ENCODE measurements around the gene PDE1A.

PDE1A gene

DNA sequence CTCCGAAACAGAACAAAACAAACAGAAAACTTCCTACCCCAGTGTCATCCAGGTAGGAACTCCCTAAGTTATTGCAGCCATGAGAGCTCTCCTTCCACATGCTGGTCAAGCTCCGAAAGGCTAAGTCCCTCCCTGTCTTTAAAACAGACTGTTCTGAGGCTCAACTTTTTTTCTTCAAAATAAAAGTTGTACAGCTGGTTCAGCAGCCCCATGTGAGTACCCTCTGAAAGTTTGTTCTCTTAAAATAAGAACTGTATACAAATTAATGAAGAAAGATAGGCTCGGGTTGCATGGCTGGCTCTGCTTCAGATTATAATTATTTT lies at the start of gene PDE1A:
Gene PDE1A, minus strand, starts transcription at position 119 of the 323 bp plus-strand sequence.
- no peak for DNase-seq

DNA sequence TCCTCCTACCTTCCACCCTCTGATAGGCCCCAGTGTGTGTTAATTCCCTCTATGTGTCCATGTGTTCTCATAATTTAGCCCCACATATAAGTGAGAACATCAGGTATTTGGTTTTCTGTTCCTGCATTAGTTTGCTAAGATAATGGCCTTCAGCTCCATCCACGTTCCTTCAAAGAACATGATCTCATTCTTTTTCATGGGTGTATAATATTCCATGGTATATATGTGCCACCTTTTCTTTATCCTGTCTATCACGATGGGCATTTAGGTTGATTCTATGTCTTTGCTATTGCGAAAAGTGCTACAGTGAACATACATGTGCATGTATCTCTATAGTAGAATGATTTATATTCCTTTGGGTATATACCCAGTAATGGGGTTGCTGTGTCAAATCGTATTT lies 46.8 kb upstream of the PDE1A start:
- DNase-seq, result no peak

DNA sequence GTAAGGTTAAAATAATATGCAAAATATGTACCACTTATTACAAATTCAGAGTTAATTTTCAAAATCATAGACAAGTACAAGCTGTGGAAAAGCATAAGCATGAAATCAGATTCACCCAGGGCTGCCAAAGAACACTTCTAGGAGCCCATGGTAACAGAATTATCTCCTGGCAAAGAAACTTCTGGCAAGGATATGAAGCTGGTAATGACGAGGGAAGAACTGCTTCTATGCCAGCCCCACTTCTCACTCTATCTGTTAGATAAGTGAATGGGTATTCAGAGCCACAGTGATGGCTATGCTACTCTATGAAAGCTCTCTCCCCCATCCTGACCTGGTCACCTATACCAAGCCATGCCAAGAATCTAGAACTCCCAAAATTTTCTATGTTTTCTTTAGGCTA lies 36.9 kb upstream of the PDE1A start:
- no peak for DNase-seq

DNA sequence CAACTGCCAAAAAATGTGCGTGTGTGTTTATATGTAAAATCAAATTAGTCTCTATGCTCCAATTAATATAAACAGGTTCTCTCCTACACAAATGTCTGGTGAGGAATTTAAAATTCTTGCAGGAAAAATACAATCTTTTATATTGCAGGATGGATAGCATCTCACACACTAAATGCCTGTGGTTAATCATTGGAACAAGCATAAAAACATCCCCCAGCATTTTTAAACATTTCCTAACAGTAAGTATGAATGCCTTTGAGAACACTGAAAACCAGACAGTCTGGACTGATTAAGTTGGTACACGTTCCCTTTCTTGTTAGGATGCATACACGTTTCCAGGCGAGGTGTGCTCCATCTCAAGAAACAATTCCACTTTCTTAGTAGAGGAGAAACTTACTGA lies 29.9 kb upstream of the PDE1A start:
- no peak for DNase-seq

DNA sequence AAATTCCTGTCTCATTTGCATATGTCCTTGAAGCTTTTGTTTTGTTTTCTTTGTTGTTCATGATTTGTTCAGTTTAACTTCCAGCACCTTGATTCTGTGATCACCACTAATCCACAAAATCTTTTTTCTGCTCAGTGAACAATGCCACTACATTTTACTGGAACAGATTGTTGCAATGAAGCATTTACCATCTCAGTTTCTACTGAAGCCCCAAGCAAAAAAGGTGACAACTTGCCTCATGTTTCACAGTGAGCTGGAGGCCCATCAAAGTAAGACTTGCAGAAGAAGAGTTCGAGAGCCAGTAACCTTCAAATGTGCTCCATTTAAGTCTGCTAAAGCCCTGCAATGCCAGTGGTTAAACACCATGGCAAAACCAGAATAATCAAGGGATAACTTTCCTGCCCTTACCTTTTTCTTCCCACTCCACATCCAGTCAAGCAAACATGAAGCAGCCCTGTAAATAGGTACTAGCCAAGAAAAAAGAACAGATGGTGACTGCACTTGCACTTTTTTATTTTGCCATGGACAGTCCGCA lies 25.7 kb upstream of the PDE1A start:
- DNase-seq, result no peak

DNA sequence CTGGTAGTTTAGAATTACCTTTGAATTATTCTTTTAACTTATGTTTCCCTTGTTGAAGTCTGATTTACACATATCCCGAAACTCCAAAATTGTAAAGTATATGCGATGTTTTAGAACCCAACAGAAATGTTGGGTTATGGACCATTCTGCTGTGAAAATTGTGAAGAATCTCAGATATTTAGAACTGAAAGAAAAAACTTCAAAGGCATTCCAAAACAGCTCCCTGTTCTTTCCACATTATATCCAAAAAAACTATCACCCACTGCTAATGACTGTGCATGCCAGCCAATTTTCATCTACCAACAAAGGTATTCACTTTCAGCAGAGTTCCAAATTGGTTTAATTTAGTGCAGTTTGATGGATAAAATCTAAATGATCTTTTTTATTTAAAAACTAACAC lies 21.5 kb upstream of the PDE1A start:
- no peak for DNase-seq

DNA sequence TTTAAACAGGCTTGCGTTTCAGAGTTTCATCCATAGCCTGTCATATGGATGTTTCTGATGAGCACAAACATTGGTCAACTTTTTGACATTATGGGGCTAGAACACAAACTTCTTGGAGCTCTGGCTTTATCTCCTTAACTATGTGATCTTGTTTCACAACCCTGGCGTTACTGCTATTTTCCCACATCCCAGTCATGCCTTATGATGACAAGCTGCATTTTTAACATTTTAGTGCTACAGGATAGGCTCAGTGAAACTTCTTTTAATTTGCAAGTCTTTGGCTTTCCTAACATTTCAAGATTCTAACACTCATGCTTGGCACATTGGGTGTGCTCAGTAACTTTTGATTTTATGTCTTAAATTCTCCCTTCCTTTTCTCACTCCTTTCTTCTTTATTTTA lies 21.0 kb upstream of the PDE1A start:
- DNase-seq, result no peak

DNA sequence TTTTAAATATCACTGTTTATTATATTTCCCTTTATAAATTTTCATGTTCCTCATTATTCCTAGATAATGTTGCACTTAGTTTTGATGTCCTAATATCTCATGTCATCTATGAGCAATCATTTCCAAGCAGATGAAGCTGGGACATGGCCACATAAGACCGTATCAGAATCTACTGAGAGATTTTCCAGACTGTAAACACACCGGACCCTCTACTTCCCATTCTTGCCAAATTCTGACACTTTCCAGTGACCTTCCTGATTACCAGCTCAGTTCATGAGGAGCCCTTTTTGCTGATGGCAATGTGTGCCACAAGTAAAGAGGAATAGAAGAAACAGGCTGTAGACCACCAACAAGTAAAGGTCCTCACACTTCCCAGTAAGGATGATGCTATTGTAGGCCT lies 20.3 kb upstream of the PDE1A start:
- DNase-seq, result no peak

DNA sequence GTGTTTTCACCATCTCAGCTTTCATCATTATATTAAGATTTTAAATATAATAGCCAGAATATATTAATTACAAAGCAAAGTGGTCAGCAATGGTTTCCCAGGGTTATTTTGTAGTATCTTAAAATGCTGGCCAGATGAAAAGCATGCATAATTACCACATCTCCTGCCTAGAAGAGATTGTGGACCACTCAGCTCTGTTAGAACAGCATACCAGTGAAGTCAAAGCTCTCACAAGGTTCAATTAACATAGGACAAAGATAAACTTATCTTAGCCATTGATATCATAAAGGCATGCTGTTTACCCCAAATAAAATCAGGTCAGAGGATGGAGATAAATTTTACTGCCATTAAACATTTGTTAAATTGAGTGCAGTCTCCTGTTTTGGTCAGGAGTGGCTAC lies 19.3 kb upstream of the PDE1A start:
- no peak for DNase-seq

DNA sequence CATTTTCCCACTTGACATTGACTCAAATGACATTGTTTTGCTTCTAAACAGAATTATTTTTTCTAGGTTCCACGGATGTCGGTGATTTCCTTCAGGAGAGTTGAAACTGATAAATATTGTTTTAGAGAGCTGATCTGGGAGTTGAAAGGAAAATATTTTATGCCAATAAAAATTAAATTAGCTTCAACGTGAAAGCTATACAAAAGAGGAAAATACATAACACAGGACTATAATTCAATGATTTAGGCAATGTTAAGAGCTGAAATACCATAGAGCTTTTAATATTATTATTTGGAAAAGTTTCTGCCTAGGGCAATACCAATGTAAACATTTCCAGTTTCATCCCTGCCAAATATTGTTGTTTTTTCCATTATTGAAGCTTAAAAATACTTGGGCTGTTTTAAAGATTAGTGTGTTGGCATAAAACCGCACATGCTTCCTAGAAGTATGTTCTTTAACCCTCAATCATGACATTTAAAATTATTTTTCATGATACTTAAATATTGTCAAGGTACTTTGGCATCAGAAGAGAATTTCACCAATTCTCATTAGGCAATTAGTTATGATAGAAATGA lies 18.6 kb upstream of the PDE1A start:
- no peak for DNase-seq

DNA sequence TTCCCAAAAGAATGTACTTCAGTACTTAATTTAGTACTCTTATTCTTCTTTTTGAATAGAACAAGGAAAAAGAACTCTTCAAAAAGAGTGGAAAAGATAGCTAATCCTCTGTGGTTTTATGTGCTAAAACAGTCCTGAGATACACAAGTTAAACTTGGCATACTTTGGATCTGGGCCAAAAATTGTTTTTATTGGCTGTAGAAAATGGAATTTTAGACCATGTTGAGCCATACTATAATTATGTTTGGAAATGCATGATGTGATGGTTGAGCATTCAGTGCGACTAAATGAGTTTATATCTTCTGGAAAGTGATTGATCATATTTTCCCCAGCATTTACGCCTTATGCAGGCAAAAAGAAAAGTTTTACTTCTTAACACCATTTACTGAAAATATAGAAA lies 18.0 kb upstream of the PDE1A start:
- DNase-seq, result no peak

DNA sequence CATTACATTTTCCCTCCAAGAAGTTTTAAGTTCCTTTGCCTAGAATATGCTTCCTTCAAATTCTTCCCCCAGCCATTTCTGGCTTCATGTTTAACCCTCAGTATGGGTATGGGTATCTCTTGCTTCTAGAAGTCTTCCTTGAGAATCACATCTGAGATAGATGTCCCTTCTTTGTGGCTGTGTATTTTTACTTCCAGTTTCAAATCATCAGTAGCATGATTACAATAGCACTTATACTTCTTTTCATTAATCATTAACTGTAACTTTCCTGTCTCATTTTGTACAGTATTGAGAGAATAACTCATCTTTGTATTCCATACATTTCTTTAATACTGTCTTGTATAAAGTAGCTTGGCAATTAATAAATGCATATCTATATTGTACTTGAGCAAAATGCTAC lies 17.3 kb upstream of the PDE1A start:
- no peak for DNase-seq

DNA sequence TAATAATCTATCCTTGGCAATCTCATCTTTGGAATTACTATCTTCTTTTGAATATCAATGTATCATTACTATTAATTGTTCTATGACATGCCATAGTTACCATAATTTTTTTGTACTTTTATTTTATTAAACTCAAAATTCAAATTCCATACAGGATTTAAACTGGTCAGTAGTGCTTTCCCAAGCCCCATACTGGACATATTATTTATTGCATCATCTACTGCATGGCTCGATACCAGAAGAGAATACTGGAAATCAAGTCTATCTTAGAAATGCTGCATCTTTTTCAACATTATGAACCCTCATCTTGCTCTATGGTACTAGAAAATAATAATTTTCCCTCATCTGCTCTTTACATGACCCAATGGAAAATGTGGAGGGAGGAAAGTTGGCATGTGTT lies 9.4 kb upstream of the PDE1A start:
- no peak for DNase-seq

DNA sequence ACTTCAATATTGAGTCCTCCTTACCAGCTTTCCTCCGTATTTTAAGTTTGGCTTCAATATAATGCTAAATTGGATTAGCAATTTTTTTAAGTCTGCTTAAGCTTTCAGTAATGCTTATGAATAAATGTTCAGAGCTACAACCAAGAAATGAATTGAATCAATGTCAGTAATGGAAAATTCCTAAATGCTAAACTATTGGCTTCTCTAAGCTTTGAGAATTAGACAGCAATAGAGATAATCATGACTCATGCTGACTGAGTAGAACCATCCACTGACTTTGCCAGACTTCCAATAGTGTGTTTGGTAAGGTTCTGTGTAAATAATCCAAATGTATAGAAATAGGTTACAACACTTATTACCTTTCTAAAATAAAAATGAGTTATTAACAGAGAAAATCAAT lies 8.9 kb upstream of the PDE1A start:
- no peak for DNase-seq

DNA sequence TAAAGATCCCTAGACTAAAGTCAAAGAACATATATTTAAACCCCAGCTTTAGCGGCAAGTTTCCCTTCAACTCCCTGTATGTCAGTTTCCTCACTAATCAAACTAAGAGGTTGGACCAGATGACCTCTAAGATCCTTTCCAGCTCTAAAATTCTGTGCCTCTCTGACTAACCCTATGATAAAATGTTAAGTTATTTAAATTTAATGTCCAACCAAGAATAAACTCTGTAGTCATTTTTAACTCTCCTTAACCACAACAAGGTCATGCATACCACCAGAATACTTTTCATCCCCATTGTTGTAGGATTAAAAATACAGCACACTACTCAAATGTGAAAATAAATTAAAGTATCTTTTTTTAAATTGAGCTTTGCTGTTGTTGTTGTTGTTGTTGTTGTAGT lies 5.2 kb upstream of the PDE1A start:
- DNase-seq, result no peak

DNA sequence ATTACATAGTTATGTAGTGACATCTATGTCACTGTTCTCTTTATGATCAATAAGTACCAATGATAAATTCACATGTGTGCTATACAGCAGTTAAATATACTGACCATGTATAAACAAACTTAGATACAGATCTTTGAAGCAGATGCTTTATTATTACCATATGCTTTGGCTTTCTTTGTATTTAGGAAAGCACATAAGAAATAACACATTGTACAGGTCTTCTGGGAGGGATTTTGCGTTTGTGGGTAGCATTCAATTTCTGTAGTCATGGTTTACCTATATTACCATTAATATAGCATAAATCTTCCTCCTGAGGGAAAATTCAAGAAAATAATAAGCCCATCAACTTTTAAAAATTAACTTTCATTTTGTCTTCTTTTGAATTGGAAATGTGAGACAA lies 1.6 kb upstream of the PDE1A start:
- no peak for DNase-seq

DNA sequence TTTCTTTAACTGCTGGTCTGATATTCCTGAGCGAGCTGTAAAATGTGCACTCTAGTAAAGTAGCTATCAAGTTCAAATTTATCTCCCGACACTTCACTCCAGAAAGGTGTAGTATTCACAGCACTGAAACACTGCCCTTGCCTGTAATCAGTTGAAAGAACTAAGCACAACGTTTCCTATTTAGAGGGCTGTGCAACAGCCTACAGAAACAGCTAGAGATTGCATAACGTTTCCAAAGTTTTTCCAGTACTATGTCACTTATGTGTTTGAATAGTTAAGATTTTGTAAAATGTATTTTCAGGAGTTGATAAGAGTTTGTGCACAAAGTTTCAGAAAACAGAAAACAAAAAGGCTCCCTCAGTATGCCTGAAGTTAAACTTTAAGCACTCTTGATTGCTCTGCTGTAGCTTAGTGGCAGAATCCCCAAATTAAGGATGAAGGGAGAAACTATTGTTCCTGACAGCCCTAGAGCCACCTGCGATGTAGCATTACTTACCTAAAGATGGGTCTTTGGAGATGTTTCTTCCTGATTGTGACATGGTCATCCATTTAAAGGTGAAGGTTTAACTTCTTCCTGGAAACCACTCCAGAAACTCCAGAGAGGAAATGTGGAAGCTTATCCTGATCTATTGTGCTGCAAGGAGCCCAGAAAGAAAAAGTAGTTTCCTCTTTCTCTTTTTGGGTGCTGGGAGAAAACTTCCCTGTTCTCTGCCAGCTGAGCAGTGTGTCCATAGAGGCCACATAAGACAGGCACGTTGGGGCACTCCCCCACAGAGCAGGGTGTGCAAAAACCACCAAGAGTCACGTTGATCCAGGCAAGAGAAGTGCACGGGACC lies 536 bp downstream of the PDE1A start:
- no peak for DNase-seq

DNA sequence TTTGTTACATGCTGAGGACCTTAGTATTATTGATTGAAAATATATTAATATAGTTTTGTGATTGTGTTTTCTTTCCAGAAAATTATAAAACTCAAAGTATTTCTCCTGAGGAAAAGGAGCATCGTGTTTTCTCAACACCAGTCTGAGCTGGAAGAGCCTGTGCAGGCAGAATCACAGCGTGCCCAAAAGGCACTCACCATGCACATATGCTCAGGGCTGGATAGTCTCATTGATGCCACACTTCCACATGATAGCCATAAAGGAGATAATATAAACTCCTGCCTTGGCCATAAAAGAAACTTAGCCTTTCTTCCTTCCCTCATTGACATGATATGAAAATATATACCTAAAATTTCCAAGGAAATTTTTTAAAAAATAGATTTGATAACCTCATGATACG lies 4.0 kb downstream of the PDE1A start:
- no peak for DNase-seq

DNA sequence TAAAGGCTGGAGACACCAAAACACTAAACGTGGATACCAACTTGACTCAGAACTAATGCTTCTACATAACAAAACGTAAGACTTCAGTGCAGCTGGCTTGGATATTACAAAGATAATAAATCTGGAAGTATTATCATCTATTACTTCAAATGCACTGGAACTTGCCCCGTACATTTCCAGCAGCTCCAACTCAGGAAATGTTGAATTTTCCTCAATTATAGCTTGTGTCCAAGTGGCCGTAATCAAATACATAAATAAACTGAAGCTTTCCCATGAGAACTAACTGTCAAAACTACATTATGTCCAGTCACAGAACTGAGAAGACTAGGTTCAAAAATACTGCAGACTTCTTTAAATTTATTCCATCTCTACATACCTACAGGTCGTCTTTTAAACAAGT lies 6.2 kb downstream of the PDE1A start:
- DNase-seq, result no peak

DNA sequence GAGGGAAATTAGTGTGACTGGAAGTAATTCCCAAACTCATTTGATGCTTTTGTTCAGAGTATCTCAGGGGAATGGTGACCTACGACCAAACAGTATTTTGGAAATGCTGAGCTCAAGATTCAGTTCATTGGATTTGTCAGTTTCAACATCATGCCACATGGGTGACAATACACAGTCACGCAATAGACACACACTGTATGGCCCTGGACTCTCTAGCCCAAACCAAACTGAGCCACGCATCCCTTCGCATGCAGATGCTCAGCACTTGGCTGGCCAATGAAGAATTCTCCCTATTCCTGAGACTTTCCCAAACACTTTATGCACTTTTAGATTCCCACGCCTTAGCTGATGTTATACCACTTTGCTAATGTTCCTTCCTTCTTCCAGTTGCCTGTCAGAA lies 10.0 kb downstream of the PDE1A start:
- DNase-seq, result no peak

DNA sequence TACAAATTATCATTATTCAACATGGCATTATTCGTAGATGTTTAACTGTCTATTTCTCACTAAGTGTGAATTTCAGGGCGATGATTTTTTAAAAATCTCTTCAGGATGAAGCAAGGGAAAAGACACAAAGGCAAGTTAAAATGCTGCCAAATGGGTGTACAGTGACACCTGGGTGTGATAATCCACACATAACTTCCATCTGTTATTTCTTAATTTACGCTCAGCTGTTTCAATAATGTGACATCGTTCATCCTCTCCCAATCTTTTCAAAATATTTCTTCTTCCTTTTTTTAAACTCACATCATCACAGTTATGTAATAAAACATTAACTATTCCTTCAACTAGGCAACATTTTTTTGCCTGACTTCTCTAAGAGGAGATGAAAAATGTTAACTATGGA lies 10.6 kb downstream of the PDE1A start:
- DNase-seq, result no peak

DNA sequence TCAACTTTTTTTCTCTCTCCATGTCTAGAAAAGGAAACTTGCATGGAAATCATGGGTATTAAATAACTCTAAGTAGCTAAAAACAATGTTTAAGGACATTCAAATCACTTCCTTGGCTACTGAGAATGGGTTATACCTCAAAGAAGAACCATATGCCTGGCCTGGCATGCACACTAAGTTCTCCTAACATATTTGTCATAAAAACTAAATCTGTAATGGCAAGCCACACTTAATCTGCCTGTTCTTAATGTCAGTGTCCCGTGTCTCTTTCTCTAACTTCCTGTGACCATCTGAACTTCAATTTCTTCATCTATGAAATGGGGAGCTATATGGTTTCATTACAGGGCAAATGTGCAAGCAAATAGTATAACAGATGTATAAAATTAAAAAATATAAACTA lies 11.1 kb downstream of the PDE1A start:
- DNase-seq, result no peak

DNA sequence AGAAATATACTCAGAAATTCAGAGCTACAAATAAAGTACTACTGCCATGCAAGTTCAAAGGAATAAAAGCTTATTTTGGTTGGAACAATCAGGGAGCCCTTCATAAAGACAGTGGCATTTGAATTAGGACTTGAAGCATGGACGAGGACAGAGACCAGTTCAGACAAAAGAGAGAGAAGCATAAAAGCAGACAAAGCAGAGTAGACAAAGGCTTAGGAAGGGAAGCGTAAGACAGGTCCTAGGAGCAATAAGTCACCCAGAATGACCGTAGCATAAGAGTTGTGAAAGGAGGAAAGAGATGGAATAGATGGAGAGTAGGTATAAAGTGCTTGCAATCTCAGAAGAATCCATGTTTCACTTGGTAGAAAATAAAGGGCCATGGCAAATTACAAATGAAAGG lies 14.0 kb downstream of the PDE1A start:
- DNase-seq, result no peak

DNA sequence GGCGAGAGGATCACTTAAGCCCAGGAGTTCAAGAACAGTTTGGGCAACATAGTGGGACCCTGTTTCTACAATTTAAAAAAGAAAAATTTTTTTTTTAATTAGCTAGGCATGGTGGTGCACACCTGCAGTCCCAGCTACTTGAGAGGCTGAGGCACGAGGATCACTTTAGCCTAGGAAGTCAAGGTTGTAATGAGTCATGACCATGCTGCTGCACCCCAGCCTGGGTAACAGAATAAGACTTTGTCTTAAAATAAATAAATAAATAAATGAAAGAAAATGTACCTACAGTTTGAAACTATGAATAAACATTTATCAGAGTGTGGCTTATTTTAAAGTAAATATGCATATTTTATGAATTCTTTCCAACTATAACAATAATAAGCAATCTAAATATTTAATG lies 16.7 kb downstream of the PDE1A start:
- no peak for DNase-seq

DNA sequence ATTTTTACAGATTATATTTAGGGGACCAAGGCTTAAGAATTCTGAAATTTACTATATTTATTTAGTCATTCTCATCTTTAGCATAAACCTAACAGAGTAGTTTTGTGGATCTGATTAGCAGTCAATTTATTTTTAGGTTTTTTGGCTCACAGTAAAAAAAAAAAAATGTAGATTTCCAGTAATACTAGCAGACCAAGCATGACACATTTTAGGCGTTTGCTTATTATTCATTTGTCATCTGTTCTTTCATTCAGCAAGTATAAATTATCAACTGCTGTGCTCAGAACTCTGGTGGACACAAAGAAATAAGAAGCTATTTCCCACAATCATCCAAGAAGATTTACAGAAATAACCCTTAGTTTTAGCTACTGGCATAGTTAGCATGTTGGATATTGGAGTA lies 20.6 kb downstream of the PDE1A start:
- DNase-seq, result no peak

Measured in hematopoietic multipotent progenitor cell treated with erythropoietin and hydrocortisone succinate and interleukin-3 and kit ligand, for 6 days (in vitro differentiated cells).